HG03457 (cell line): Measurements from ENCODE around the gene CD7.

ENCODE experiments used
- ATAC-seq: cut with Tn5 transposase; IDR thresholded peaks from one replicate; pipeline ENCODE4 v1.9.1; 2021; ENCODE audit warnings: moderate number of reproducible peaks; ENCODE audit not compliant: unreplicated experiment

CD7 gene

GRCh38 chr17:82329683-82330321 is 12.4 kb upstream of the CD7 start:
- no peak for ATAC-seq

GRCh38 chr17:82328994-82329507 is 11.6 kb upstream of the CD7 start:
- ATAC-seq, result no peak

DNA sequence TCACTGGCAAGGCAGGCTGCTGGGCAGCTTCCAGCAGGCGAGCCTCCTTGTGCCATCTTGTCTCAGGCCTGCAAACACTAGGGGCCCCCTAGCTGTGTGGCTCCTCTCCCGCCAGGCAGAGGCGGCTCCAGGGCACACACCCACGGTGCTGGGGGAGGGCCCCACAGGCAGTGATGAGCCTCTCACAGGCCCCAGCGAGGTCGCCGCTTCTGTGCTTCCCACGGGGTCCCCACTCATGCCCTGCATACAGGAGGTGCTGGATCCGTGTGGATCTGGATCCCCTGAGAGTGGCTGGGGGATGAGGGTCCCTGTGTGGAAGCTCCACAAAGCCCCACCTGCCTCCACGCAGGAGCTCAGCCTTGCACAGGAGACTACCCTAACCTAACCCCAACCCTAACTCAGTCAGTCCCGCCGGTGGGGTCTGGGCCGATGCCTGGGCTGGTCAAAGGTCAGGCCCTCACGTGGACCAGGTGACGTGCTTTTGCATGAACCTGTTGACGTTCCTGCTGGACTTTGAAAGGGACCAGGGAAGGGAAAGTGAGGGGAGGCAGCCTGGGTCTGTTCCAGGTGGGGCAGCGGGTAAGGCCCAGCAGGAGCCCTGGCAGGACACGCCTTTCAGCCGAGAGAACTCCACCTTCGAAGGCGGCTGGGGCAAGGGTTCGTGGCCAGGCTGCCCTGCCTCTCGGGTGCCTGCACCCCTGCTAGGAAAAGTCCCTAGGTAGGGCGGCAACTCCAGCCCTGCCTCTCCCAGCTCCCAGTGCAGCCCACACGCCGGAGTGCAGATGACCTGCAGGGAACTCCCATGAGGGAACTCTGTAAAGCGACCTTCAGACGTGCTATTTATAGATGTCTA is 11.0 kb upstream of the CD7 start:
- ATAC-seq, result no peak

- ATAC-seq, result no peak
Measured at GRCh38 chr17:82327757-82328140, 10.3 kb upstream of the CD7 start.

DNA sequence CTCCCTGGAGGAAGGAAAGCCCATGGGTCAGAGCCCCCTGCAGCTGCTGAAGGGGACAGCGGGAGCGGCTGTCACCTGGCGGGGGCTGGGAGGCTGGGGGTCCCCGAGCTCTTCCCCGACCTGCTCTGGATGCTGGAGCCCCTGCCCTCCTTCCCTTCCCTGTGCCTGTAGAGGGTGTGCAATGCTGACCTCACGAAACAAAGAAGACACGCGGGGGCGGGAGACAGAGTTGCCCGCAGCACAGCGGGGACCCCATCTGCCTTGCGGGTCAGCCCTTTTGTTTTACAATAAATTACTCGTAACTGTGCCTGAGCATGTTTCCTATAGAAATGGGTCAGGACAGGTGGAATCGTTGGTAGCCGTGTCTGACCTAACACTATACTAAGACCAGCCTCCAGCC is 9.9 kb upstream of the CD7 start:
- no peak for ATAC-seq

DNA sequence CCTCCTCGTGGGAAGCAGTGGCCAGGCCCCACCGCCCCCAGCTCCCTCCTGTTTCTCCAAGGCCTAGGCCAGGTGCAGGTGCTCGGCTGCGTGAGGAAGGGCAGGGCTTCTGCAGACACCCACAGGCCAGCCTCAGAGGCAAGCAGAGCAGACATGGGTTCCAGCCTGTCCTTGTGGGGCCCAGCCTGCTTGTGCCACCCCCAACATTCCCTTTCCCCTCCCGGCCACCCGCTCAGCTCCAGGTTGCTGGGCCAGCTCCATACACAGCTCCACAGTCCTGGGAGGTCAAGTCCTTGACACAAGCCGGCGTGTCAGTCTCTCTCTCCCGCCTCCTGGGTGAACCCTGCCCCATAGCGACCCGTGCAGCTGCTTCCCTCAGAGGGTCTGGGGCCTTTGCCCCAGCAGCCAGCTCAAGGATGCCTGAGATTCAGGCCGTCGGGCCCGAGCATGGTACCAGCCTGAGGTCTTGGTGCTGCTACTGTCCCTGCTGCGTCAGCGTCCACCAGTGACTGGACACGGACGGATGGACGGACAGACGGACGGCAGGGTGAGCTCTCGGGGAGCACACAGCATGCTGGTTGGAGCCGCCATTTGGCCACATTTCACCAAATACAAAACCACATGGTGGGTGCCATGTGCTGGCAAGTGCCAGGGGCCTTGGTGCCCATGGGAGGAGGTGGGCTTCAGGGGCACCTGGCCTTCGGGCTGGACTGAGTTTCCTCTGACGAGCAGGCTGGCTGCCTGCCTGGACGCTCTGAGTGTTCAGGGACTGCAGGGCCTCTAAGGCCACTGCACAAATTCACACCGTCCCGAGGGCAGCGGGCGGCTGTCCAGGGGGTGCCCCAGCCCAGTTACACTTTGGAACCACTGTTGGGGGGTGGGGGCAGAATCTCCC is 8.1 kb upstream of the CD7 start:
- ATAC-seq, result no peak

GRCh38 chr17:82324566-82325285 is 7.3 kb upstream of the CD7 start:
- ATAC-seq, result no peak

DNA sequence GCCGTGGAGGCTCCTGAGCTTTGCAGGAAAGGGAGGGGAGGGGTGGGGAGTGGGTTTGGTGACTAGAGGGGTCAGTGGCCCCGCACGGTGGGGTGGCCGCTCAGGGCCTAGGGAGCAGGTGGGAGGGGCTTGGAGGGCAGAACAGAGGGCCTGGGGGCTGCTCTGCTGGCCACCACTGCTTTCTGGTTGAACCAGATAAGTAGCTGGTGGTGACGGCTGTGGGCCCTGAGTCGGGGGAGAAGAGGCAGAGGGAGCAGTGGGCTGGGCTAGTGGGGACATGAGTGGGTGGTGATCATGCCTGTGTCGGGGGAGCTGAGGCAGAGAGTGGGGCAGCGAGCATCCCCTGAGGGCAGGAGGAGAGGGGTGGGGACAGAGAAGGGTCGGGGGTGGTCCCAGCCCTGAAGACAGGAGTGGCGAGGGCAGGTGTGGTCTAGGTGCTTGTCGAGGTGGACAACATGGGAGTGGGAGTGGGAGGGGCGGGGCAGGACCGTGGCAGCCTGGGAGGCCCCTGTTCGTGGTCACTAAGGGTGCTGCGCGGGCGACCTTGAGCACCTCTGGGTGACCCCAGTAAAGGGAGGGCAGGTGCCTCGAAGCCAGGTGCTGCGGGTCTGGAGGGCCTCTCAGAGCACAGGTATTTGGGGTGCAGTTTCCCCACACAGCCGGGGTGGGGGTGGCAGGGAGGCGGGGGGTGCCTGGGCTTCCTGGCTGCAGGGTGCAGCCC is 6.3 kb upstream of the CD7 start:
- no peak for ATAC-seq

DNA sequence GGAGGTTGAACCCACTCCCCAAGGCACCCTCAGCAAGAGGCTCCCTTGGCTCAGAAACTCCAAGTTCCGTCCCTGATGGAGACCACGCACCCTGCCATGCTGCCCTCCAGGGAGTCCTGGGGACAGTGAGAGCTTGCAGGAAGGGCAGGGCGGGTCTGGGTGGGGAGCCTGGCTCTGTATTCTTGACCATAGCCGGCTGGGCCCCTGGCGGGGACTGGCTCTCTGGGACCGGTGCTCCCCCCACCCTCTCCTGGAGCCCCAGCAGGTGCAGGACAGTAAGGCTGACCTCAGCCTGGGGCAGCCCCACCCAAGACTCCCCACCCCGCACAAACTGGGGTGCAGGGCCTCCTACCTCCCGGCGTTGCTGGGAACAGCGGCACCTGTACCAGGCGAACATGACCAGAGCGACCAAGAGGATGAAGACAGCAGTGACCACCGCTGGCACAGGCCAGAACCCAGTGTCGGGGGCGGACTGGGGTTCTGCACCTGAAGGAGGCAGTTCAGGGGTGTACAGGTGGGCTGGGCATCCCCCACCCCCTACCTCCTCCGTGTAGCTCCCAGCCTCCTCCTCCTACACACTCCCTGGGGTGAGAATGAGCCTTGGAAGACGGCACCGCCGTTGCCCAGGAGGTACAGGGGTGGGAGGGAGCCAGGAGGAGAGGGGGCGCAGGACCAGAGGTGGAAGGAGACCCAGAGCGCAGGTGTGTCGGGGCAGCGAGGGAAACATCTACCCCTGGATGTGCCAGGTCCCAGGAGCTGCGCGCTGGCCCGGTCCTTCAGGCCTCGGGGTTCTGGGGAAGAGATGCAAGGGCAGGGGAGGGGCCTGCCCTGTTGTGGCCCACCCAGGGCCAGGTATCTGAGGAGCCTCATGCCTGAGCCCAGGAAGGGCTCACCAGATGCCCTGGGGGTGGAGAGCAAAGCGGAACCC is 5.4 kb upstream of the CD7 start:
- no peak for ATAC-seq

DNA sequence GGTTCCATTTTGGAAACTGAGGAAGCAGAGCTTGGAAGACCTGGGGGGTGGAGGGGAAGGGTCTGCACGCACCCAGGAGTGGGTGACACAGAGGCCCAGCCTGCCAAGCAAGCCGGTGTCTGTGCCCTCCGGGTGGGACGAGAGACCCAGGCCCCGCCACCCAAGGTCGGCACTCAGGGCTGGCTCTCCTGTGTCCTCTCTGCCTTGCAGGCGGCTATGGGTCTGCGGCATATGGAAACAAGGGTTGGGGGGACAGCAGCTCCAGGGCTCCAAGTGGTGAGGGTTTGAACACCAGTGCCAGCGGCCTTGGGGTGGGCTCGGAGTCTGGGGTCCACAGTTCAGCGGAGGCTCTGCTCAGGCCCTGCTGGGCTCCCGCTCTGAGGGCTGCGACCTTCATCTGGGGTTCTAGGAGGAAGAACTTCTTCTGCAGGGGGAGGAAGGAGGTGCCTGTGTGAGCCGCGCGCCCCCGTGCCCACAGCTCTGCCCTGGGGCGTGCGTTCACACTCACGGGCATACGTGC is 4.6 kb upstream of the CD7 start:
- no peak for ATAC-seq

GRCh38 chr17:82320956-82321927 is 3.8 kb upstream of the CD7 start:
- no peak for ATAC-seq

DNA sequence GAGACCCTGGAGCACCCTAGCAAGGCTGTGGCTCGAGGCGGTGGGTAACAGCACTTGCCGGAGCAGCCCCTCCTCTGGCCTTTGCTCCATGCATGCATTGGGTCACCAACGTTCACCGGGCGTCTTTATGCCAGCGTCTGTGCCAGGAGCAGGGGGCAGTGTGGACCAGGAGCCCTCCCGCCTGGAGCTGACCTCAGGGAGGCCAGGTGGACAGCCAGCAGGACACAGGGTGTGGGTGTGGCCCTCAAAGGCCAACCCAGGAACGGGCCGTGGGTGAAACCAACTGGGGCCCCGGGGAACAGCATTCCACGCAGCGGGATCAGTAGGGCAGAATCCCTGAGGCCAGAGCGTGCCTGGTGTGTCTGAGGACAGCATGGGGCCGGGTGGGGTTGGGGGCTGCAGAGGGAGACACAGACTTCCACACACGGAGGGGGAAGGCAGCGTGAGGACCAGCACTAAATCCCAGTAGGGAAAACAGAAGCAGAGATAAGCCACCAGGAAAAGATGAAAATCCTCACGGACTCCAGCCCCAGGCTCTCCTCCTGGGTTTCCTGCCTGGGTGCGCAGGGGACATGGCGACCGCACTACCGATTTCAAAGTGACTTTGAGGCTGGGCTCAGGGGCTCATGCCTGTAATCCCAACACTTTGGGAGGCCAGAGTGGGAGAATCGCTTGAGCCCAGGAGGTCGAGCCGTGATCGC is 2.9 kb upstream of the CD7 start:
- no peak for ATAC-seq

- no peak for ATAC-seq
Measured at GRCh38 chr17:82319619-82320062, 2.2 kb upstream of the CD7 start.

GRCh38 chr17:82318772-82319606 is 1.6 kb upstream of the CD7 start:
- ATAC-seq, result no peak

DNA sequence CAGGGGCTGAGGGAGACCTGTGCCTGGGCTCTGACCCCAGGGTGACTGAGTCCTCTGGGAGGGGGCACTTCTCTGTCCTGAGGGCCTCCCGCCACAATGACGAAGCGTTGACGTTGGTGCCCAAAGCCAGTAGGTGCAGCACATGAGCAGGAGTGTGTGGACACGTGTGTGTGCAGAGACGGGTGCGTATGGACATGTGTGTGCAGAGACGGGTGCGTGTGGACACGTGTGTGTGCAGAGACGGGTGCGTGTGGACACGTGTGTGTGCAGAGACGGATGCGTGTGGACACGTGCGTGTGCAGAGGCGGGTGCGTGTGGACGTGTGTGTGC is 726 bp upstream of the CD7 start:
- ATAC-seq, result no peak
